ENCODE measurements around the gene ACTR1B. TPM values are rescaled to one million over a fixed set of nuclear protein-coding genes. Genes with fewer than 3 reads are reported as not detected.
"Not testable (repeated sequence)": the region's sequence is repeated elsewhere in the genome, so short reads cannot be mapped to it uniquely, and the experiment has no call there.

The ACTR1B gene
- 74.0 and 76.6 TPM in 2 replicates for total RNA-seq (2014; rRNA removed)
- polyA plus RNA-seq (2012): 88.8 TPM

GRCh38 chr2:97663962-97664635, at the start of gene ACTR1B:
ACTR1B (minus strand) TSS chr2:97664044; CDS start chr2:97663890, 154 bp downstream.
- DNase-seq (ENCODE audit: low read depth): peak; percentile 97

GRCh38 chr2:97712693-97713295, 49.0 kb upstream of the ACTR1B start:
- no peak for DNase-seq (ENCODE audit: low read depth)

GRCh38 chr2:97712175-97712574, 48.3 kb upstream of the ACTR1B start:
- not testable (repeated sequence) for DNase-seq (ENCODE audit: low read depth)

- DNase-seq (ENCODE audit: low read depth): no peak
Measured at GRCh38 chr2:97711394-97711711, 47.5 kb upstream of the ACTR1B start.

- DNase-seq (ENCODE audit: low read depth): no peak
Measured at GRCh38 chr2:97708608-97709007, 44.8 kb upstream of the ACTR1B start.

- DNase-seq (ENCODE audit: low read depth): no peak
Measured at GRCh38 chr2:97708048-97708380, 44.2 kb upstream of the ACTR1B start.

GRCh38 chr2:97707362-97708047, 43.7 kb upstream of the ACTR1B start:
- no peak for DNase-seq (ENCODE audit: low read depth)

- DNase-seq (ENCODE audit: low read depth): no peak
Measured at GRCh38 chr2:97706708-97707345, 43.0 kb upstream of the ACTR1B start.

- no peak for DNase-seq (ENCODE audit: low read depth)
Measured at GRCh38 chr2:97706112-97706511, 42.3 kb upstream of the ACTR1B start.

GRCh38 chr2:97704989-97705388, 41.1 kb upstream of the ACTR1B start:
- no peak for DNase-seq (ENCODE audit: low read depth)

GRCh38 chr2:97703741-97704140, 39.9 kb upstream of the ACTR1B start:
- no peak for DNase-seq (ENCODE audit: low read depth)

GRCh38 chr2:97702731-97703470, 39.1 kb upstream of the ACTR1B start:
- no peak for DNase-seq (ENCODE audit: low read depth)

- peak; percentile 91 for DNase-seq (ENCODE audit: low read depth)
Measured at GRCh38 chr2:97701851-97702465, 38.1 kb upstream of the ACTR1B start.

- DNase-seq (ENCODE audit: low read depth): no peak
Measured at GRCh38 chr2:97701186-97701585, 37.3 kb upstream of the ACTR1B start.

- peak; percentile 66 for DNase-seq (ENCODE audit: low read depth)
Measured at GRCh38 chr2:97699765-97700444, 36.1 kb upstream of the ACTR1B start.

GRCh38 chr2:97698530-97698929, 34.7 kb upstream of the ACTR1B start:
- DNase-seq (ENCODE audit: low read depth): no peak

- peak; percentile 70 for DNase-seq (ENCODE audit: low read depth)
Measured at GRCh38 chr2:97697252-97698235, 33.7 kb upstream of the ACTR1B start.

GRCh38 chr2:97695744-97696143, 31.9 kb upstream of the ACTR1B start:
- DNase-seq (ENCODE audit: low read depth): no peak

GRCh38 chr2:97693476-97693875, 29.6 kb upstream of the ACTR1B start:
- peak; percentile 85 for DNase-seq (ENCODE audit: low read depth)

GRCh38 chr2:97691166-97691565, 27.3 kb upstream of the ACTR1B start:
- no peak for DNase-seq (ENCODE audit: low read depth)

Data from LHCN-M2 (cell line).